K562 (cell line): ENCODE measurements around the gene HAUS1. TPM values are rescaled to one million over a fixed set of nuclear protein-coding genes. Genes with fewer than 3 reads are reported as not detected.

ENCODE experiments used
- HMG20A ChIP-seq: fragments of 450-650 bp; formaldehyde crosslinking; conservative IDR thresholded peaks from 2 replicates; pipeline ENCODE4 v1.4.0; 2020; ENCODE audit warnings: mild to moderate bottlenecking, mixed read lengths
- LCOR ChIP-seq: sonication (generic); formaldehyde crosslinking; IDR thresholded peaks from 2 replicates; pipeline ENCODE4 v1.8.0; 2022; ENCODE audit warnings: mild to moderate bottlenecking, missing genetic modification reagents
- MAFF ChIP-seq: IDR thresholded peaks from 2 replicates; pipeline ENCODE4 v1.6.1; 2012; ENCODE audit warnings: low read length, improper control_type of control experiment
- PHB ChIP-seq: fragments of 250-450 bp; sonication (Bioruptor Pico); IDR thresholded peaks from 2 replicates; pipeline ENCODE4 v1.5.0; 2021
- SAFB2 ChIP-seq: fragments of 200-400 bp; formaldehyde crosslinking; IDR thresholded peaks from 2 replicates; pipeline ENCODE4 v1.6.1; 2018; ENCODE audit warnings: borderline replicate concordance, low read length, low read depth, moderate library complexity; ENCODE audit not compliant: severe bottlenecking
- SP1 ChIP-seq: sonication (generic); formaldehyde crosslinking; IDR thresholded peaks from 2 replicates; pipeline ENCODE4 v1.8.1; 2022; ENCODE audit warnings: mild to moderate bottlenecking, missing genetic modification reagents
- TRIM25 ChIP-seq: fragments of 450-650 bp; IDR thresholded peaks from 2 replicates; pipeline ENCODE4 v1.7.0; 2016; ENCODE audit warnings: borderline replicate concordance
- XRCC5 ChIP-seq: fragments of 200-400 bp; formaldehyde crosslinking; IDR thresholded peaks from 2 replicates; pipeline ENCODE4 v1.6.1; 2017; ENCODE audit warnings: low read depth, mild to moderate bottlenecking, low read length
- ZBTB12 ChIP-seq: fragments of 250-450 bp; sonication (Bioruptor Pico); IDR thresholded peaks from 2 replicates; pipeline ENCODE4 v1.4.0; 2020
- ZKSCAN1 ChIP-seq: fragments of 150-350 bp; IDR thresholded peaks from 2 replicates; pipeline ENCODE4 v1.6.1; 2016; ENCODE audit warnings: low read depth, low read length
- ZNF239 ChIP-seq: fragments of 250-450 bp; sonication (Bioruptor Pico); IDR thresholded peaks from 2 replicates; pipeline ENCODE4 v1.4.0; 2020; ENCODE audit warnings: mild to moderate bottlenecking
- ZNF75A ChIP-seq: fragments of 450-650 bp; formaldehyde crosslinking; IDR thresholded peaks from 2 replicates; pipeline ENCODE4 v1.4.0; 2020; ENCODE audit warnings: mild to moderate bottlenecking
- polyA plus RNA-seq, 8 experiments: library from polyadenylated mRNA; depleted of rRNA in 4 of 8; stranded (reverse) in 5 of 8; unstranded in 3 of 8; fragments of >200 nt; fragmentation: Nextera tagmentation in 2 of 8; fragmentation: Illumina TruSeq in 1 of 8; extraction: Ambion mirVana in 2 of 8; extraction: Trizol in 1 of 8; gene quantifications; 2 replicates each; pipeline versions ENCODE4 v1.2.1 to v1.2.3, GENCODE V29; 2011 to 2014; ENCODE audit warnings: inconsistent platforms in 1 of 8, missing spikeins in 1 of 8
- total RNA-seq, 7 experiments: library from RNA; depleted of rRNA in 6 of 7; stranded (reverse); fragments of >200 nt in 6 of 7; fragmentation: Illumina TruSeq in 2 of 7; extraction: Trizol in 2 of 7; gene quantifications; 2 replicates each; pipeline versions ENCODE4 v1.2.1 to v1.2.3, GENCODE V29; 2011 to 2021; ENCODE audit warnings: low replicate concordance in 1 of 7
- TF ChIP-seq, protein P1 (sequence below): fragments of 450-650 bp; IDR thresholded peaks from 2 replicates; pipeline ENCODE4 v1.6.1; 2016; ENCODE audit warnings: low read depth
- TF ChIP-seq, protein P2 (sequence below): fragments of 200-400 bp; formaldehyde crosslinking; IDR thresholded peaks from 2 replicates; pipeline ENCODE4 v1.6.1; 2017; ENCODE audit warnings: mild to moderate bottlenecking, low read depth, low read length, moderate library complexity

Gene HAUS1
- total and polyA plus RNA-seq, 9 of the 15 experiments (the other 6 are each of a cell fraction or from before 2014, with no cell fraction given) = 45.6 to 135 (median 76.3) TPM

DNA sequence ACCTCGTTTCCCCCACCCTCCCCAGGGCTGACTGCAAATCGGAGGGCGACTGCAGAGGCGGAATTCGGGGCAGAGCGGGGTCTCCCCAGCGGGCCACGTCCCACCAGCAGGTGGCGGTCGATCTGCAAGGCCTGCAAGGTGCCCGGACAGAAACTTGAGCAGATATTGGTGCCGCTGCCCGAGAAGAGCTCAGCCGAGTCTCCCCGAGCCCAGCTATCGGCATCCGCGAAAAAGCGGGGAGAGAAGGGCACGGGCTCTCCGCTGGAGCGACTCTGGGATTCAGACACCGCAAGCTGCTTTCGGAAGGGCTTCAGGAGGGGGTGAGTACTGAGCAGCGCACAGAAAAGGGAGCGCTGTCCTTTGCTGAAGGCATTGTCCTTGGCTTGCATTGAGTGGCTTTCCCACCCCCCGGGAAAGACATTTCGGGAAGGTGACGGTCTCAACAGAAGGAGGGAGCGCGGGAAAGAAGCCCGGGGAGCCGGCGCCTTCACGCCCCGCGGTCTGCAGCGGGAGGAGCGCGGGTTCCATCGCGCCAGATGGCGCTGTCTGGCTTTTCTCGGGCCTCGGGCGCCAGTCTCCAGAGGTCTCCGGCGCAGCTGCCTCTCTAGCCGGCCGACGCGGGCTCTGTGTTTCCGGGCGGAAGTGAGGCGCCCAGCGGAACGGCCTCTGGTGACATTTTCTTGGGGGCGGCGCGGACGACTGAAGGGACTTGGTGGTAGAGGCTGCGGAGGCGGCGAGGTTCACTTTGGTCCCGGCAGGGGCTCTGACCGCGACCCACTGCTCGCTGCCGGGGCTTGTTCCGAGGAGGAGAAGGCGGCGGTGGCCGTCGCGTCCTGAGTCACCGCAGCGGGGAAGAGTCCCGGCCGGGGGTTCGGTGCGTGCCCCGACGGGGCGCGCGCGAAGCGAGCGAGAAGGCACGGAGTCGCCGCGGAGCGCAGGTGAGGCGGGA is 69.5 kb downstream of the HAUS1 start (continued):
- TF ChIP-seq, protein P1, sequence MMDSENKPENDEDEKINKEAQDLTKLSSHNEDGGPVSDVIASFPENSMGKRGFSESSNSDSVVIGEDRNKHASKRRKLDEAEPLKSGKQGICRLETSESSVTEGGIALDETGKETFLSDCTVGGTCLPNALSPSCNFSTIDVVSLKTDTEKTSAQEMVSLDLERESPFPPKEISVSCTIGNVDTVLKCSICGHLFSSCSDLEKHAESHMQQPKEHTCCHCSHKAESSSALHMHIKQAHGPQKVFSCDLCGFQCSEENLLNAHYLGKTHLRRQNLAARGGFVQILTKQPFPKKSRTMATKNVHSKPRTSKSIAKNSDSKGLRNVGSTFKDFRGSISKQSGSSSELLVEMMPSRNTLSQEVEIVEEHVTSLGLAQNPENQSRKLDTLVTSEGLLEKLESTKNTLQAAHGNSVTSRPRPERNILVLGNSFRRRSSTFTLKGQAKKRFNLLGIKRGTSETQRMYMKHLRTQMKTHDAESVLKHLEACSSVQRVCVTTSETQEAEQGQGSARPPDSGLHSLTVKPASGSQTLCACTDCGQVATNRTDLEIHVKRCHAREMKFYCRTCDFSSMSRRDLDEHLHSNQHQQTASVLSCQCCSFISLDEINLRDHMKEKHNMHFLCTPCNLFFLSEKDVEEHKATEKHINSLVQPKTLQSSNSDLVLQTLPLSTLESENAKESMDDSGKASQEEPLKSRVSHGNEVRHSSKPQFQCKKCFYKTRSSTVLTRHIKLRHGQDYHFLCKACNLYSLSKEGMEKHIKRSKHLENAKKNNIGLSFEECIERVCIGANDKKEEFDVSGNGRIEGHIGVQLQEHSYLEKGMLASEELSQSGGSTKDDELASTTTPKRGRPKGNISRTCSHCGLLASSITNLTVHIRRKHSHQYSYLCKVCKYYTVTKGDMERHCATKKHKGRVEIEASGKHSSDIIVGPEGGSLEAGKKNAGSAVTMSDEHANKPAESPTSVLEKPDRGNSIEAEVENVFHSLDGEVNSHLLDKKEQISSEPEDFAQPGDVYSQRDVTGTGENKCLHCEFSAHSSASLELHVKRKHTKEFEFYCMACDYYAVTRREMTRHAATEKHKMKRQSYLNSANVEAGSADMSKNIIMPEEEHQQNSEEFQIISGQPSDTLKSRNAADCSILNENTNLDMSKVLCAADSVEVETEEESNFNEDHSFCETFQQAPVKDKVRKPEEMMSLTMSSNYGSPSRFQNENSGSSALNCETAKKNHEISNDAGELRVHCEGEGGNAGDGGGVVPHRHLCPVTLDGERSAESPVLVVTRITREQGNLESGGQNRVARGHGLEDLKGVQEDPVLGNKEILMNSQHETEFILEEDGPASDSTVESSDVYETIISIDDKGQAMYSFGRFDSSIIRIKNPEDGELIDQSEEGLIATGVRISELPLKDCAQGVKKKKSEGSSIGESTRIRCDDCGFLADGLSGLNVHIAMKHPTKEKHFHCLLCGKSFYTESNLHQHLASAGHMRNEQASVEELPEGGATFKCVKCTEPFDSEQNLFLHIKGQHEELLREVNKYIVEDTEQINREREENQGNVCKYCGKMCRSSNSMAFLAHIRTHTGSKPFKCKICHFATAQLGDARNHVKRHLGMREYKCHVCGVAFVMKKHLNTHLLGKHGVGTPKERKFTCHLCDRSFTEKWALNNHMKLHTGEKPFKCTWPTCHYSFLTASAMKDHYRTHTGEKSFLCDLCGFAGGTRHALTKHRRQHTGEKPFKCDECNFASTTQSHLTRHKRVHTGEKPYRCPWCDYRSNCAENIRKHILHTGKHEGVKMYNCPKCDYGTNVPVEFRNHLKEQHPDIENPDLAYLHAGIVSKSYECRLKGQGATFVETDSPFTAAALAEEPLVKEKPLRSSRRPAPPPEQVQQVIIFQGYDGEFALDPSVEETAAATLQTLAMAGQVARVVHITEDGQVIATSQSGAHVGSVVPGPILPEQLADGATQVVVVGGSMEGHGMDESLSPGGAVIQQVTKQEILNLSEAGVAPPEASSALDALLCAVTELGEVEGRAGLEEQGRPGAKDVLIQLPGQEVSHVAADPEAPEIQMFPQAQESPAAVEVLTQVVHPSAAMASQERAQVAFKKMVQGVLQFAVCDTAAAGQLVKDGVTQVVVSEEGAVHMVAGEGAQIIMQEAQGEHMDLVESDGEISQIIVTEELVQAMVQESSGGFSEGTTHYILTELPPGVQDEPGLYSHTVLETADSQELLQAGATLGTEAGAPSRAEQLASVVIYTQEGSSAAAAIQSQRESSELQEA = no peak
- TF ChIP-seq LCOR (CRISPR knock-in tag) = 0 out of 2 replicates have a peak, but pooled peaks have one; percentile 15
- no peak for TF ChIP-seq SP1 (CRISPR knock-in tag)
- no peak for TF ChIP-seq ZNF239 (CRISPR knock-in tag)
- no peak for TF ChIP-seq HMG20A
- no peak for TF ChIP-seq MAFF
- no peak for TF ChIP-seq ZBTB12 (CRISPR knock-in tag)
- TF ChIP-seq PHB = no peak
- no peak for TF ChIP-seq ZNF75A (CRISPR knock-in tag)
- no peak for TF ChIP-seq TRIM25
- TF ChIP-seq SAFB2 = no peak
- TF ChIP-seq, protein P2, sequence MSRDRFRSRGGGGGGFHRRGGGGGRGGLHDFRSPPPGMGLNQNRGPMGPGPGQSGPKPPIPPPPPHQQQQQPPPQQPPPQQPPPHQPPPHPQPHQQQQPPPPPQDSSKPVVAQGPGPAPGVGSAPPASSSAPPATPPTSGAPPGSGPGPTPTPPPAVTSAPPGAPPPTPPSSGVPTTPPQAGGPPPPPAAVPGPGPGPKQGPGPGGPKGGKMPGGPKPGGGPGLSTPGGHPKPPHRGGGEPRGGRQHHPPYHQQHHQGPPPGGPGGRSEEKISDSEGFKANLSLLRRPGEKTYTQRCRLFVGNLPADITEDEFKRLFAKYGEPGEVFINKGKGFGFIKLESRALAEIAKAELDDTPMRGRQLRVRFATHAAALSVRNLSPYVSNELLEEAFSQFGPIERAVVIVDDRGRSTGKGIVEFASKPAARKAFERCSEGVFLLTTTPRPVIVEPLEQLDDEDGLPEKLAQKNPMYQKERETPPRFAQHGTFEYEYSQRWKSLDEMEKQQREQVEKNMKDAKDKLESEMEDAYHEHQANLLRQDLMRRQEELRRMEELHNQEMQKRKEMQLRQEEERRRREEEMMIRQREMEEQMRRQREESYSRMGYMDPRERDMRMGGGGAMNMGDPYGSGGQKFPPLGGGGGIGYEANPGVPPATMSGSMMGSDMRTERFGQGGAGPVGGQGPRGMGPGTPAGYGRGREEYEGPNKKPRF = no peak
- no peak for TF ChIP-seq ZKSCAN1
- TF ChIP-seq XRCC5 = peak; percentile 76; the same call in 1 of the 2 replicates
